KMS-11 (cell line): ENCODE results near the gene NGF.

Experiments used
- H2AFZ ChIP-seq: fragments of 200-600 bp; sonication (generic); 2 replicates; pipeline ENCODE4 v1.6.1; 2016; ENCODE audit warnings: antibody characterized with exemption, mixed run types, low read depth
- H3K27ac ChIP-seq: fragments of 200-600 bp; sonication (generic); 2 replicates; pipeline ENCODE4 v1.6.1; 2016; ENCODE audit warnings: mild to moderate bottlenecking, mixed run types
- H3K27me3 ChIP-seq: fragments of 200-600 bp; sonication (generic); 2 replicates; pipeline ENCODE4 v1.6.1; 2017; ENCODE audit warnings: mild to moderate bottlenecking, low read depth, mixed run types, moderate library complexity; ENCODE audit not compliant: insufficient read depth
- H3K36me3 ChIP-seq: fragments of 200-600 bp; sonication (generic); 2 replicates; pipeline ENCODE4 v1.6.1; 2017; ENCODE audit warnings: mild to moderate bottlenecking, mixed run types; ENCODE audit not compliant: insufficient read depth
- H3K4me1 ChIP-seq: fragments of 200-600 bp; sonication (generic); 2 replicates; pipeline ENCODE4 v1.6.1; 2016; ENCODE audit warnings: mild to moderate bottlenecking, low read depth, mixed run types; ENCODE audit not compliant: poor library complexity, severe bottlenecking
- H3K4me2 ChIP-seq: fragments of 200-600 bp; sonication (generic); 2 replicates; pipeline ENCODE4 v1.7.0; 2016; ENCODE audit warnings: mild to moderate bottlenecking, mixed run types
- H3K4me3 ChIP-seq: fragments of 200-600 bp; sonication (generic); IDR thresholded peaks from 2 replicates; pipeline ENCODE4 v1.6.1; 2017; ENCODE audit warnings: low read depth, low read length, mixed read lengths; ENCODE audit not compliant: insufficient read depth
- H3K79me2 ChIP-seq: fragments of 200-600 bp; sonication (generic); 2 replicates; pipeline ENCODE4 v1.6.1; 2016; ENCODE audit warnings: low read depth, mixed run types; ENCODE audit not compliant: insufficient read depth
- H3K9ac ChIP-seq: fragments of 200-600 bp; sonication (generic); 2 replicates; pipeline ENCODE4 v1.6.1; 2016; ENCODE audit warnings: mild to moderate bottlenecking, mixed run types
- H4K20me1 ChIP-seq: fragments of 200-600 bp; sonication (generic); 2 replicates; pipeline ENCODE4 v1.6.1; 2016; ENCODE audit warnings: mild to moderate bottlenecking, mixed run types; ENCODE audit not compliant: insufficient read depth
- TF ChIP-seq, protein P1 (sequence below): fragments of 200-600 bp; sonication (generic); conservative IDR thresholded peaks from 2 replicates; pipeline ENCODE4 v1.6.1; 2017; ENCODE audit warnings: low read depth, mild to moderate bottlenecking, antibody characterized with exemption, low read length, moderate library complexity, mixed read lengths

The NGF gene

DNA sequence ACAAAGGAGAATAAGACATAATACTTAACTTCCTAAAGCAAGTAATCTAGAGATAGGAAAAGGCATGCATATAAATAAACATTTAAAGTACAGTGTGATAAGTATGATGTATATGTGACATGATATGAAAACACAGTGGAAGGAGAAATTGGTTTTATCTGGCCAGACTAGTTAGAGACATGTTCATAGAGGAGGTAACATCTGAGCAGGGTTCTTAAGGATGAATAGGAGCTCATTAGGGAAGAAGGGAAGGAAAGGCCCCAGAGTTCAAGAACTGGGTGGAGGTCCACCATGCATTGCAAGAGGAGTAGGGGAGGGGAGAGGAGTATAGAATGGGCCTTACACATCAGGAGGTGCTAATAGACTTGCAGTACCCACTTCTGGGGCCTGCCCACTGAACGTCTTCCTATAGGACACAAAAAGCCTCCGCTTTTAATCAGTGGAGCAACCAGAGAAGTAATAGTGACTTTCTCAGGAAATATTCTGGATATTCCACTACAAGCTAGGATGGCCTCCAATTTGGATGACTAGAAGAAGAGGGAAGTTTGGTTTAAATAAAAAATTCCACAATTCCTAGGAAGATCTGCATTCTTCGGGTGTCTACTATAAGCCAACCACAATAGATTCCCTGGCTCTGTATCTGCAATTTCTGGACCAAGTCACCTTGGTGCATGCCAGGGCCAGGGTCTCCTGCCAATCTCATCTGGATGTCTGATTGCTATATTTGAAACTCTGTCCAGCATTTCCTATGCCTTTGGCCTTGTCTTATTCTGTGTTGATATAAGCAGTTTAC, 41.9 kb downstream of the NGF start:
- peaks cover 27% of the 10 kb centered on the region for H3K4me1 ChIP-seq
- no peak overlapping the region for H3K27ac ChIP-seq
- peak overlapping the region; percentile 72; the same call in 1 of the 2 replicates for H3K4me2 ChIP-seq
- TF ChIP-seq, protein P1, sequence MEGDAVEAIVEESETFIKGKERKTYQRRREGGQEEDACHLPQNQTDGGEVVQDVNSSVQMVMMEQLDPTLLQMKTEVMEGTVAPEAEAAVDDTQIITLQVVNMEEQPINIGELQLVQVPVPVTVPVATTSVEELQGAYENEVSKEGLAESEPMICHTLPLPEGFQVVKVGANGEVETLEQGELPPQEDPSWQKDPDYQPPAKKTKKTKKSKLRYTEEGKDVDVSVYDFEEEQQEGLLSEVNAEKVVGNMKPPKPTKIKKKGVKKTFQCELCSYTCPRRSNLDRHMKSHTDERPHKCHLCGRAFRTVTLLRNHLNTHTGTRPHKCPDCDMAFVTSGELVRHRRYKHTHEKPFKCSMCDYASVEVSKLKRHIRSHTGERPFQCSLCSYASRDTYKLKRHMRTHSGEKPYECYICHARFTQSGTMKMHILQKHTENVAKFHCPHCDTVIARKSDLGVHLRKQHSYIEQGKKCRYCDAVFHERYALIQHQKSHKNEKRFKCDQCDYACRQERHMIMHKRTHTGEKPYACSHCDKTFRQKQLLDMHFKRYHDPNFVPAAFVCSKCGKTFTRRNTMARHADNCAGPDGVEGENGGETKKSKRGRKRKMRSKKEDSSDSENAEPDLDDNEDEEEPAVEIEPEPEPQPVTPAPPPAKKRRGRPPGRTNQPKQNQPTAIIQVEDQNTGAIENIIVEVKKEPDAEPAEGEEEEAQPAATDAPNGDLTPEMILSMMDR, result no peak
- no peaks in the 10 kb centered on the region for H4K20me1 ChIP-seq
- no peak overlapping the region for H2AFZ ChIP-seq
- no peak overlapping the region for H3K4me3 ChIP-seq
- H3K36me3 ChIP-seq, result no peaks in the 10 kb centered on the region
- peaks cover 2% of the 10 kb centered on the region; the same call in 1 of the 2 replicates for H3K27me3 ChIP-seq
- no peaks in the 10 kb centered on the region for H3K79me2 ChIP-seq
- no peak overlapping the region for H3K9ac ChIP-seq

DNA sequence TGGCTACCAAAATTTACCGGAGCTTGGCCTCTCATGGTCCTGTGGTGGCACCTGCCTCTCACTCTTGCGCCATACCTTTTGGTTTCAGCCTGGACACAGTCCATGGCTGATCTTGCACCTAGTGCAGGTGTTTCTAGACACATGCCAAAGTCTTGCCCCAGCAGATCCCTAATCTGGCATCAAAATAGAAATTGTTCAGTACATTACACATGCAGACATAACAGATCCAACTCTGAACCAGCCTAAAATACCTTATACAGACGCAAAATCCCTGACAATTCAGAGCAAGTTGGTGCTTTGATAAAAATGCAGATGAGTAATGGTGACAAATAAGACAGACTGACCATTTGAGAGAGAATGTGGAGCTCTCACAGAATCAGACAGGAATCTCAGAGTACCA, 44.1 kb downstream of the NGF start:
- Histone ChIP-seq H4K20me1 (no peaks in the 10 kb centered on the region), H3K79me2 (no peaks in the 10 kb centered on the region), H3K36me3 (no peaks in the 10 kb centered on the region), H3K9ac (no peak overlapping the region), H3K27ac (no peak overlapping the region), H3K4me3 (no peak overlapping the region), H3K27me3 (peaks cover 2% of the 10 kb centered on the region; the same call in 1 of the 2 replicates), H3K4me2 (no peak overlapping the region), H3K4me1 (peaks cover 27% of the 10 kb centered on the region), H2AFZ (no peak overlapping the region)
- TF ChIP-seq, protein P1, result no peak

DNA sequence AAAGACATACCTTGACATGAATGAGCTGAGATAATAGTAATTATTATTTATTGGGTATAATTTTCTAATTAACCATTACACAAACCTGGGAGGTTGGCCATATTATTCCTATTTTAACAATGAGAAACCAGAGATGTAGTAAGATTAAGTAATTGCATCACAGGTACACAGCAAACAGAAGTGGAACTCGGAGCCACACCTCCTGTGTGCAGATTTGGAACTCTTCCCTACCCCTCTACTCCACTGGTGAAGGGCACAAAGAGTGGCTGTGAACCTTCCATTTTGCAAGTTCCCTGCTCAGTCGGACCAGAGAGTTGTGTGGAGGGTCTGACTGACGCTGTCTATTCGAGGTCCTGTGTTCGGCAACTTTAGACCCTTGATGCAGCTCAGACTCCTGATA, 45.0 kb downstream of the NGF start:
- H3K36me3 ChIP-seq, result no peaks in the 10 kb centered on the region
- peaks cover 2% of the 10 kb centered on the region; the same call in 1 of the 2 replicates for H3K27me3 ChIP-seq
- H3K79me2 ChIP-seq, result no peaks in the 10 kb centered on the region
- no peak overlapping the region for H3K4me2 ChIP-seq
- H3K4me1 ChIP-seq, result peaks cover 27% of the 10 kb centered on the region
- H2AFZ ChIP-seq, result no peak overlapping the region
- TF ChIP-seq, protein P1, result no peak
- H3K27ac ChIP-seq, result no peak overlapping the region
- no peak overlapping the region for H3K9ac ChIP-seq
- H4K20me1 ChIP-seq, result no peaks in the 10 kb centered on the region
- H3K4me3 ChIP-seq, result no peak overlapping the region

DNA sequence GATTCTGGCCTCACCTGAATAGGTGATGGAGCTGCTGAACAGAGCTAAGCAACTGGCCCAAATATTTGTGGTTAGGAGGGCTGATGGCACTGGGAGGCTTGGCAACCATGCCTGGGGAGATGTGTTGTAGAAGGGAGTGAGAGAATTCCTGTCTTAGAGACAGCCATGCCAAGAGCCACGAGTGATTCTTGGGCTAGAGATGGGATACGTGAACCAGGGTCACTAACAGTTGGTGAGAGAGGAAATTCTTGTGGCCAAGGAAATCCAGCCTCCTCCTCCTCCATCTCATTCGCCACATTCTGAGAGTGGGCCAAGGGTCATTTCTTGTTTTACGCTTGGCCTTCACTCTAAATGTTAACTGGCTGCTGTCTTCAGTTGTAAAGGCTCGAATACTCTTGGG, 46.3 kb downstream of the NGF start:
- no peak overlapping the region for H3K27ac ChIP-seq
- peaks cover 16% of the 10 kb centered on the region for H3K4me1 ChIP-seq
- no peaks in the 10 kb centered on the region for H3K27me3 ChIP-seq
- H4K20me1 ChIP-seq, result no peaks in the 10 kb centered on the region
- H3K4me3 ChIP-seq, result no peak overlapping the region
- no peaks in the 10 kb centered on the region for H3K36me3 ChIP-seq
- H3K4me2 ChIP-seq, result no peak overlapping the region
- TF ChIP-seq, protein P1, result no peak
- H2AFZ ChIP-seq, result no peak overlapping the region
- no peaks in the 10 kb centered on the region for H3K79me2 ChIP-seq
- no peak overlapping the region for H3K9ac ChIP-seq
